HCT116 (cell line): ENCODE results near the gene DENND1C.

Experiments used
- CTCF ChIP-seq, 3 experiments: fragments of 200-600 bp in 1 of 3; sonication (generic) in 1 of 3; IDR thresholded peaks in 2 of 3; conservative IDR thresholded peaks in 1 of 3; 2 replicates each; pipeline ENCODE4 v1.5.1; 2012 to 2017; ENCODE audit warnings: low read depth in 2 of 3, low read length in 2 of 3, antibody characterized with exemption in 1 of 3, borderline replicate concordance in 1 of 3, control low read depth in 1 of 3, mild to moderate bottlenecking in 1 of 3, mixed read lengths in 1 of 3, mixed run types in 1 of 3, moderate library complexity in 1 of 3; ENCODE audit not compliant: insufficient read depth in 1 of 3
- POLR2A ChIP-seq: IDR thresholded peaks from 2 replicates; pipeline ENCODE4 v1.7.0; 2011; ENCODE audit warnings: borderline replicate concordance; ENCODE audit not compliant: insufficient read depth, insufficient read length; ENCODE audit errors: extremely low read depth
- POLR2AphosphoS5 ChIP-seq: IDR thresholded peaks from 2 replicates; pipeline ENCODE4 v1.6.1; 2011; ENCODE audit warnings: mild to moderate bottlenecking, low read depth, low read length, moderate library complexity
- TF ChIP-seq, protein P1 (sequence below): IDR thresholded peaks from 2 replicates; pipeline ENCODE4 v1.6.1; 2012; ENCODE audit warnings: low read depth

DNA sequence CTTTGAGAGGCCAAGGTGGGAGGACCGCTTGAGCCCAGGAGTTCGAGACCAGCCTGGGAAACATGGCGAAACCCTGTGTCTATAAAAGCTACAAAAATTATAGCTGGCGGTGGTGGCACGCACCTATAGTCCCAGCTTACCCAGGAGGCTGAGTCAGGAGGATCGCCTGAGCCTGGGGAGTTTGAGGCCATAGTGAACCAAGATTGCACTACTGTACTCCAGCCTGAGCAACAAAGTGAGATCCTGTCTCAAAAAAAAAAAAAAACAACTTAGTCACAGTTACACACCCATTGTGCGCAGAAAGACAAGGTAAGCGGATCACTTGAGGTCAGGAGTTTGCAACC is 728 bp upstream of the DENND1C start:
- no peak for TF ChIP-seq POLR2AphosphoS5
- no peak for TF ChIP-seq CTCF (IDR thresholded peaks at IDR 0.05 in 2 of 3, conservative IDR thresholded peaks at IDR 0.05 in 1 of 3; ENCODE audit: borderline replicate concordance in 1 of 3, insufficient read depth in 1 of 3, low read depth in 2 of 3, low read length in 2 of 3)
- TF ChIP-seq POLR2A: no peak
- TF ChIP-seq, protein P1, sequence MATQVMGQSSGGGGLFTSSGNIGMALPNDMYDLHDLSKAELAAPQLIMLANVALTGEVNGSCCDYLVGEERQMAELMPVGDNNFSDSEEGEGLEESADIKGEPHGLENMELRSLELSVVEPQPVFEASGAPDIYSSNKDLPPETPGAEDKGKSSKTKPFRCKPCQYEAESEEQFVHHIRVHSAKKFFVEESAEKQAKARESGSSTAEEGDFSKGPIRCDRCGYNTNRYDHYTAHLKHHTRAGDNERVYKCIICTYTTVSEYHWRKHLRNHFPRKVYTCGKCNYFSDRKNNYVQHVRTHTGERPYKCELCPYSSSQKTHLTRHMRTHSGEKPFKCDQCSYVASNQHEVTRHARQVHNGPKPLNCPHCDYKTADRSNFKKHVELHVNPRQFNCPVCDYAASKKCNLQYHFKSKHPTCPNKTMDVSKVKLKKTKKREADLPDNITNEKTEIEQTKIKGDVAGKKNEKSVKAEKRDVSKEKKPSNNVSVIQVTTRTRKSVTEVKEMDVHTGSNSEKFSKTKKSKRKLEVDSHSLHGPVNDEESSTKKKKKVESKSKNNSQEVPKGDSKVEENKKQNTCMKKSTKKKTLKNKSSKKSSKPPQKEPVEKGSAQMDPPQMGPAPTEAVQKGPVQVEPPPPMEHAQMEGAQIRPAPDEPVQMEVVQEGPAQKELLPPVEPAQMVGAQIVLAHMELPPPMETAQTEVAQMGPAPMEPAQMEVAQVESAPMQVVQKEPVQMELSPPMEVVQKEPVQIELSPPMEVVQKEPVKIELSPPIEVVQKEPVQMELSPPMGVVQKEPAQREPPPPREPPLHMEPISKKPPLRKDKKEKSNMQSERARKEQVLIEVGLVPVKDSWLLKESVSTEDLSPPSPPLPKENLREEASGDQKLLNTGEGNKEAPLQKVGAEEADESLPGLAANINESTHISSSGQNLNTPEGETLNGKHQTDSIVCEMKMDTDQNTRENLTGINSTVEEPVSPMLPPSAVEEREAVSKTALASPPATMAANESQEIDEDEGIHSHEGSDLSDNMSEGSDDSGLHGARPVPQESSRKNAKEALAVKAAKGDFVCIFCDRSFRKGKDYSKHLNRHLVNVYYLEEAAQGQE: no peak
